Body of pancreas (tissue), 4 donors: ENCODE results near the gene ERI3.

ENCODE experiments used
- CTCF ChIP-seq, 7 experiments: fragments of 450-650 bp in 4 of 7; fragments of 200-600 bp in 3 of 7; sonication (generic) in 3 of 7; IDR thresholded peaks; one replicate each; pipeline ENCODE4 v1.5.1; 2016 to 2019; ENCODE audit warnings: antibody characterized with exemption in 7 of 7
- POLR2A ChIP-seq, 3 donors: fragments of 450-650 bp; IDR thresholded peaks; one replicate each; pipeline ENCODE4 v1.6.1; 2016; ENCODE audit warnings: antibody characterized with exemption in 3 of 3, mild to moderate bottlenecking in 2 of 3

- TF ChIP-seq POLR2A (IDR thresholded peaks at IDR 0.05) (peak in 1 of 3 donors; percentile 5), CTCF (IDR thresholded peaks at IDR 0.05) (peak; percentile 69 to 94 (median 92))
Measured at GRCh38 chr1:44217809-44218410, 137.1 kb downstream of the ERI3 start.
